IMR-90 (cell line): ENCODE results near the gene RSL1D1. TPM values are rescaled to one million over a fixed set of nuclear protein-coding genes. Genes with fewer than 3 reads are reported as not detected.
"Not testable (repeated sequence)": the region's sequence is repeated elsewhere in the genome, so short reads cannot be mapped to it uniquely, and the experiment has no call there.

Source experiments
- ATAC-seq: fragments of 200-7000 bp; cut with Tn5 transposase; 2 replicates; pipeline ENCODE4 v1.9.1; 2020; ENCODE audit warnings: low read depth, mild to moderate bottlenecking, moderate library complexity
- BruUV-seq: library from RNA; stranded (reverse); fragments of 400-500 nt; replicated peaks from 2 replicates; lab custom pipeline; 2021; lab: Mats Ljungman, UMichigan
- CTCF ChIA-PET: fragments of 300-600 bp; formaldehyde crosslinking; extraction: SDS; loops from one replicate; lab custom pipeline; 2021; ENCODE audit warnings: antibody characterized with exemption; lab: Yijun Ruan, JAX
- POLR2A ChIA-PET: fragments of 300-600 bp; sonication (Branson Sonifier 250); formaldehyde crosslinking; loops from one replicate; lab custom pipeline; 2022; ENCODE audit warnings: antibody characterized with exemption; ENCODE audit not compliant: unreplicated experiment; lab: Charles Lee
- DNase-seq: peaks from one replicate; pipeline ENCODE4 v3.0.0; 2013
- H2AFZ ChIP-seq: replicated peaks from 2 replicates; pipeline ENCODE3; 2013; ENCODE audit warnings: low read length, mild to moderate bottlenecking; ENCODE audit not compliant: poor library complexity
- H2AK5ac ChIP-seq: 2 replicates; pipeline ENCODE4 v1.6.1; 2013; ENCODE audit warnings: low read depth, low read length, inconsistent platforms
- H2AK9ac ChIP-seq: replicated peaks from 2 replicates; pipeline ENCODE3; 2013; ENCODE audit warnings: mild to moderate bottlenecking, low read depth, low read length, moderate library complexity; ENCODE audit not compliant: poor library complexity
- H2BK120ac ChIP-seq: 2 replicates; pipeline ENCODE4 v1.6.1; 2013; ENCODE audit warnings: low read depth, low read length, inconsistent platforms
- H2BK15ac ChIP-seq: 3 replicates; pipeline ENCODE4 v1.6.1; 2013; ENCODE audit warnings: low read depth, low read length, inconsistent platforms
- H2BK20ac ChIP-seq: 2 replicates; pipeline ENCODE4 v1.6.1; 2013; ENCODE audit warnings: low read depth, mild to moderate bottlenecking, inconsistent platforms, low read length, moderate library complexity
- H2BK5ac ChIP-seq: 2 replicates; pipeline ENCODE4 v1.6.1; 2013; ENCODE audit warnings: mild to moderate bottlenecking, low read depth, low read length, inconsistent platforms; ENCODE audit not compliant: poor library complexity, severe bottlenecking
- H3K14ac ChIP-seq: replicated peaks from 2 replicates; pipeline ENCODE4 v1.6.1; 2013; ENCODE audit warnings: low read depth, low read length, inconsistent platforms
- H3K18ac ChIP-seq: 2 replicates; pipeline ENCODE4 v1.6.1; 2013; ENCODE audit warnings: low read depth, low read length, control low read depth
- H3K23ac ChIP-seq: 2 replicates; pipeline ENCODE4 v1.6.1; 2013; ENCODE audit warnings: low read depth, low read length, inconsistent platforms
- H3K27ac ChIP-seq: 2 replicates; pipeline ENCODE4 v1.5.1; 2013; ENCODE audit warnings: mild to moderate bottlenecking, control low read depth, low read length; ENCODE audit not compliant: insufficient read depth
- H3K27me3 ChIP-seq: 2 replicates; pipeline ENCODE4 v1.6.1; 2013; ENCODE audit warnings: low read length; ENCODE audit not compliant: control insufficient read depth, insufficient read depth
- H3K36me3 ChIP-seq: 2 replicates; pipeline ENCODE4 v1.6.1; 2013; ENCODE audit warnings: low read length, mixed read lengths; ENCODE audit not compliant: control insufficient read depth, insufficient read depth
- H3K4ac ChIP-seq: 2 replicates; pipeline ENCODE4 v1.6.1; 2013; ENCODE audit warnings: low read depth, low read length, inconsistent platforms
- H3K4me1 ChIP-seq: 2 replicates; pipeline ENCODE4 v1.6.1; 2013; ENCODE audit warnings: low read length, mixed read lengths; ENCODE audit not compliant: control insufficient read depth, insufficient read depth
- H3K4me2 ChIP-seq: 2 replicates; pipeline ENCODE4 v1.6.1; 2013; ENCODE audit warnings: low read depth, mild to moderate bottlenecking, control low read depth, low read length, moderate library complexity
- H3K4me3 ChIP-seq: 2 replicates; pipeline ENCODE4 v1.5.1; 2013; ENCODE audit warnings: low read depth, mild to moderate bottlenecking, control low read depth, low read length, moderate library complexity; ENCODE audit not compliant: insufficient read depth
- H3K56ac ChIP-seq: 2 replicates; pipeline ENCODE4 v1.6.1; 2013; ENCODE audit warnings: low read length, inconsistent platforms; ENCODE audit not compliant: insufficient read depth; ENCODE audit errors: extremely low read depth
- H3K79me1 ChIP-seq, 2 experiments: 2 replicates each; pipeline ENCODE4 v1.6.1; 2013; ENCODE audit warnings: low read length in 2 of 2, inconsistent platforms in 1 of 2, low read depth in 1 of 2
- H3K9ac ChIP-seq: 2 replicates; pipeline ENCODE4 v1.6.1; 2013; ENCODE audit warnings: low read depth, low read length, control low read depth
- H3K9me1 ChIP-seq: 2 replicates; pipeline ENCODE4 v1.6.1; 2013; ENCODE audit warnings: low read length, inconsistent platforms; ENCODE audit not compliant: insufficient read depth
- H3K9me3 ChIP-seq: 2 replicates; pipeline ENCODE4 v1.6.1; 2013; ENCODE audit warnings: low read length; ENCODE audit not compliant: control insufficient read depth, insufficient read depth
- H4K20me1 ChIP-seq: 2 replicates; pipeline ENCODE4 v1.6.1; 2013; ENCODE audit warnings: low read length, inconsistent platforms; ENCODE audit not compliant: insufficient read depth
- H4K5ac ChIP-seq: 2 replicates; pipeline ENCODE4 v1.6.1; 2013; ENCODE audit warnings: mild to moderate bottlenecking, low read depth, low read length, control low read depth
- H4K8ac ChIP-seq, 2 experiments: 2 replicates each; pipeline ENCODE4 v1.6.1; 2013; ENCODE audit warnings: low read depth in 2 of 2, low read length in 2 of 2, control low read depth in 1 of 2, inconsistent platforms in 1 of 2
- H4K91ac ChIP-seq: 2 replicates; pipeline ENCODE4 v1.6.1; 2013; ENCODE audit warnings: low read depth, low read length, inconsistent platforms; ENCODE audit not compliant: insufficient read depth
- WGBS, 2 experiments: methylation state at CpG; one replicate each; pipeline versions ENCODE4 v1.1.5 to v1.1.7; 2013; ENCODE audit warnings: missing lambda C conversion rate in 2 of 2; ENCODE audit not compliant: insufficient read length in 1 of 2; ENCODE audit errors: extremely low coverage in 2 of 2; 5-methylcytosine and 5-hydroxymethylcytosine counted together
- dilution Hi-C: fragments of 300-500 bp; cut with HindIII; formaldehyde crosslinking; loops from one replicate; pipeline ENCODE4 v1.14.3; 2018; ENCODE audit warnings: low sequenced_read_pairs; ENCODE audit not compliant: unreplicated experiment
- in situ Hi-C: fragments of 300-500 bp; cut with MboI; formaldehyde crosslinking; loops from 3 replicates; pipeline ENCODE4 v1.14.3; 2019; ENCODE audit warnings: low sequenced_read_pairs, inconsistent platforms, mixed read lengths
- intact Hi-C: fragments of 100-400 bp; cut with micrococcal nuclease; formaldehyde crosslinking; loops from 2 replicates; pipeline ENCODE4 v1.10.0; 2022
- polyA plus RNA-seq, 3 experiments: library from polyadenylated mRNA; depleted of rRNA; stranded (reverse); fragments of >200 nt; gene quantifications; 2 replicates each; pipeline ENCODE4 v1.2.3, GENCODE V29; 2012; ENCODE audit warnings: low replicate concordance in 1 of 3
- total RNA-seq: library from RNA; depleted of rRNA; stranded (reverse); fragments of >200 nt; gene quantifications from 2 replicates; pipeline ENCODE4 v1.2.3, GENCODE V29; 2012

Gene RSL1D1
- total and polyA plus RNA-seq, 2 of the 4 experiments (the other 2 are of a cell fraction): 63.8 to 77.4 TPM

DNA sequence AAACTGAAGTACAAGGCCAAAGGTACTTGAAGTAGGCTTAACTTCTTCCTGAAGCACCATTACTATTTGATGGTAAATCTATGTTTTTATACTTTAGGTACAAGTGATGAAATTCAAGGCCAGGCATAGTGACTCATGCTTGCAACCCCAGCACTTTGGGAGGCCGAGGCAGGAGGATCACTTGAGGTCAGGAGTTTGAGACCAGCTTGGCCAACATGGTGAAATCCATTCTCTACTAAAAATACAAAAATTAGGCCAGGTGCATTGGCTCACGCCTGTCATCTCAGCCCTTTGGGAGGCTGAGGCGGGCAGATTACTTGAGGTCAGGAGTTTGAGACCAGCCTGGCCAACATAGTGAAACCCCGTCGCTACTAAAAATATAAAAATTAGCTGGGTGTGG lies 27.7 kb downstream of the RSL1D1 start:
- DNase-seq, CTCF ChIA-PET, H2BK20ac ChIP-seq, H4K91ac ChIP-seq, H4K5ac ChIP-seq, H3K9me3 ChIP-seq, H3K4ac ChIP-seq, intact Hi-C loops, H4K8ac ChIP-seq, H3K9ac ChIP-seq, H4K20me1 ChIP-seq, BruUV-seq, H3K79me1 ChIP-seq, H2AK9ac ChIP-seq, POLR2A ChIA-PET, H2AK5ac ChIP-seq, H3K9me1 ChIP-seq, H3K56ac ChIP-seq, H3K23ac ChIP-seq, dilution Hi-C loops, H3K18ac ChIP-seq, H2BK15ac ChIP-seq, H3K14ac ChIP-seq, ATAC-seq, H3K27ac ChIP-seq, H3K27me3 ChIP-seq, H3K4me1 ChIP-seq, H2BK120ac ChIP-seq, H3K4me2 ChIP-seq, H2AFZ ChIP-seq, H2BK5ac ChIP-seq, H3K36me3 ChIP-seq, H3K4me3 ChIP-seq: not testable (repeated sequence)
- in situ Hi-C loops: loop anchor here (25.0 kb wide), 1 partner anchor 861 kb away; no protein-coding TSS in a partner anchor
- WGBS, 2 experiments: 100% methylated on average over 1 of the region's 5 CpGs; no CpG with 5 or more reads in 1 of the 2 experiments
